Esophagus squamous epithelium (tissue), 4 donors: ENCODE measurements around the gene ANKRD17.

Source experiments
- POLR2A ChIP-seq, 4 donors: fragments of 450-650 bp; IDR thresholded peaks; one replicate each; pipeline ENCODE4 v1.6.1; 2017; ENCODE audit warnings: antibody characterized with exemption in 4 of 4, mild to moderate bottlenecking in 4 of 4, moderate library complexity in 3 of 4
- TF ChIP-seq, protein P1 (sequence below), 6 experiments: fragments of 450-650 bp in 4 of 6; fragments of 200-600 bp in 2 of 6; sonication (generic) in 2 of 6; IDR thresholded peaks; one replicate each; pipeline ENCODE4 v1.5.1; 2016 to 2019; ENCODE audit warnings: antibody characterized with exemption in 6 of 6, mild to moderate bottlenecking in 4 of 6, moderate library complexity in 4 of 6

DNA sequence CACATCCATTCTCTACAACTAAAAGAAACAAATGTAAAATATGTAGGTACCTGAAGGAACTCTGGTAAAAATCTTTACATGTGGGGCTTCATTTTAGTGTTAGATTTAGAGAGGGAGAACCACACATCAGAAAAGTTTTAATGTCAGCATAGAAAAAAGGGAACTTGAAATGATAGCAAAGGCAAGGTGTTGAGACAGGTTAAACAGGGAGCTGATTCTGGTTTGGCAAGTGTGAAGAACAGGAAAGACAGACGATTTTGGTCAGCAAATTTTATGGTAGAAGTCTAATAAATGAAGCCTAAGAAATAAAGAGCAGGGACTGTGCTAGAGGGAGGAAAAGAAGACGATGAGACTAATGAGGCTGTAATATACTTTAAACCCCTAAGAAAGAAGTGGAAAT lies 121.5 kb downstream of the ANKRD17 start:
- TF ChIP-seq POLR2A (IDR thresholded peaks at IDR 0.05): no peak
- TF ChIP-seq, protein P1, sequence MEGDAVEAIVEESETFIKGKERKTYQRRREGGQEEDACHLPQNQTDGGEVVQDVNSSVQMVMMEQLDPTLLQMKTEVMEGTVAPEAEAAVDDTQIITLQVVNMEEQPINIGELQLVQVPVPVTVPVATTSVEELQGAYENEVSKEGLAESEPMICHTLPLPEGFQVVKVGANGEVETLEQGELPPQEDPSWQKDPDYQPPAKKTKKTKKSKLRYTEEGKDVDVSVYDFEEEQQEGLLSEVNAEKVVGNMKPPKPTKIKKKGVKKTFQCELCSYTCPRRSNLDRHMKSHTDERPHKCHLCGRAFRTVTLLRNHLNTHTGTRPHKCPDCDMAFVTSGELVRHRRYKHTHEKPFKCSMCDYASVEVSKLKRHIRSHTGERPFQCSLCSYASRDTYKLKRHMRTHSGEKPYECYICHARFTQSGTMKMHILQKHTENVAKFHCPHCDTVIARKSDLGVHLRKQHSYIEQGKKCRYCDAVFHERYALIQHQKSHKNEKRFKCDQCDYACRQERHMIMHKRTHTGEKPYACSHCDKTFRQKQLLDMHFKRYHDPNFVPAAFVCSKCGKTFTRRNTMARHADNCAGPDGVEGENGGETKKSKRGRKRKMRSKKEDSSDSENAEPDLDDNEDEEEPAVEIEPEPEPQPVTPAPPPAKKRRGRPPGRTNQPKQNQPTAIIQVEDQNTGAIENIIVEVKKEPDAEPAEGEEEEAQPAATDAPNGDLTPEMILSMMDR (IDR thresholded peaks at IDR 0.05): no peak
